ENCODE measurements around the gene TBC1D30.
"Not testable (repeated sequence)": the region's sequence is repeated elsewhere in the genome, so short reads cannot be mapped to it uniquely, and the experiment has no call there.

Gene TBC1D30

DNA sequence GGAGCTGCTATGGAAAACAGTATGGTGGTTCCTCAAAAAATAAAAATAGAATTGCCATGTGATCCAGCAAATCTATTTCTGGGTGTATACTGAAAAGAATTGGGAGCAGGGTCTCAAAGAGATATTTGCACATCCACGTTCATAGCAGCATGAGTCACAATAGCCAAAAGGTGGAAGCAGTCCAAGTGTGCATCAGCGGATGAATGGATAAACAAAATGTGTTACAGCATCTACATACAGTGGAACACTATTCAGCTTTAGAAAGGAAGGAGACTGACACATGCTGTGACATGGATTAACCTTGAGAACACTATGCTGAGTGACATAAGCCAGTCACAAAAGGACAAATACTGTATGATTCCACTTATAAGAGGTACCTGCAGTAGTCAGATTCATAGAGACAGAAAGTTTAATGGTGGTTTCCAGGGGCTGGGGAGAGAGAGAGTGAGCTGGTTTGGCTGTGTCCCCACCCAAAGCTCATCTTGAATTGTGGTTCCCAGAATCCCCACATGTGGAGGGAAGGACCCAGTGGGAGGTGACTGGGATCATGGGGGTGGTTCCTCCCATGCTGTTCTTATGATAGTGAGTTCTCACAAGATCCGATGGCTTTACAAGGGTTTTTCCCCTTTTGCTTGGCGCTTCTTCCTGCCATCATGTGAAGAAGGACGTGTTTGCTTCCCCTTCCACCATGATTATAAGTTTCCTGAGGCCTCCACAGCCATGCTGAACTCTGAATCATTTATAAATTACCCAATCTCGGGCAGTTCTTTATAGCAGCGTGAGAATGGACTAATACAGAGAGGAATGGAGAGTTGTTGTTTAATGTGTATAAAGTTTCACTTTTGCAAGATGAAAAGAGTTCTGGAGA is 17.6 kb upstream of the TBC1D30 start:
- no peak for DNase-seq (ENCODE audit: low spot score)

DNA sequence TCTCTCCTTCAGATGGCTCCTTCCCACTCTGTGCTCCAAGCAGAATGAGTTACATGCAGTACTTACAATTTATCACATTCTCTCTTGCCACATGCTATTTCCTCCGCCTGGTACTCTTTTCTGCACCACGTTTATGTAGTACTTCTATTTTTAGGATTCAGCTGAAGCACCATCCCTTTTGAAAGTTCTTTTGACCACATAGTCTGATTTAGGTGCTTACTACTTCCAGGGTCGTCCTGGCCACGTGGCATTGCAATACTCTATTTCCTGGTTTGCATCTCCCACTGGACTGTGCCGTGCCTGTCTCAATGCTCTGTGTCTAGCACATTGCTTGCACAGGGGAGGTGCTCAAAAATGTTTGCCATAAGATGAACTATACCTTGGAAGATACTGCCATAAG is 16.3 kb upstream of the TBC1D30 start:
- DNase-seq (ENCODE audit: low spot score), result no peak

GRCh38 chr12:64810831-64811230 is 13.6 kb upstream of the TBC1D30 start:
- DNase-seq (ENCODE audit: low spot score), result no peak

- DNase-seq (ENCODE audit: low spot score), result no peak
These were observed 10.7 kb upstream of the TBC1D30 start for GRCh38 chr12:64813723-64814122.

DNA sequence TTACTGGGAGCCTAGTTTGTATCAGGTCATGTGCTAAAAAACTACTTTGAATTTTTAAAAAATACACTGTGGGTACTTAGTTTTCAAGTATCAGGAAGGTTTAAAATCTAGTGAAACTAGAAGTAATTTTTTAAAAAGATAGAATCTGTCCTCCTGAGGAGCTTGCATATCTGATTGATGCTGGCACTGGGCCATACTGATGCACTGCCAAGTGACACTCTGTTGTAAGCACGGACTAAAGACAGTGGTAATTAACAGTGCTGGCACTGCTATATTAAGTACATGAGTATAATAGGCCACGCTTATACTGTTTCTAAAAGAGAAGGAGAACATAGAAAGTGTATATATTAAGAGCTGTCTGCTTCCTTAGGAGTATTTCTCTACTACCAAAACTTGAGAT is 10.0 kb upstream of the TBC1D30 start:
- no peak for DNase-seq (ENCODE audit: low spot score)

DNA sequence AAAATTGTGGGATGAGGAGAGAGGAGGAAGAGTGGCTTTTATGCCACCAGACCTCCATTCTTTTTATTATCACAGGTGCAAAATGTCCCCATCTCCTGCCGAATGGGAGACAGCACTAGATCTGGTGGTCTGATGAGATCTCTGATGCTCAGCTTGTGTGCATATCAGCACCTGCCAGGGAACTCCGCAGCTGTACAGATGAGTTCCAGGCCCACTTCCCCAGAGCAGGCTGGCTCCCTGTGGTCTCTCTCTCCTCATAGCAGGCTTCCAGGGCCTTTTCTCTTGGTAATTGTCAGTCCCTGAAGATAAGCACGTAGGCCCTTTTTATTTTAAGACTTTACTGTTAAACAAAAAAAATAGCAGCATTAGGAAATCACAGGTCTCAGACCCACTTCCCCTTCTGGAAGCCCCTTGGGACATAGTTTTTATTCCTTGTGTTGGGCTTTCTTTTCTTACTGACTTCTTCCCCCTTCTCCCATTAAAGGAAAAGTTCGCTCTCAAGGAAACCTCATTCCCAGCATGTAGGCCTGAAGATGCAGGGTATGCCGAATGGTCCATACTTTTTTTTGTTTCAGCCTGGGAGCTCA is 4.5 kb upstream of the TBC1D30 start:
- peak; percentile 78 for DNase-seq (ENCODE audit: low spot score)

GRCh38 chr12:64820593-64820992 is 3.9 kb upstream of the TBC1D30 start:
- DNase-seq (ENCODE audit: low spot score), result no peak

DNA sequence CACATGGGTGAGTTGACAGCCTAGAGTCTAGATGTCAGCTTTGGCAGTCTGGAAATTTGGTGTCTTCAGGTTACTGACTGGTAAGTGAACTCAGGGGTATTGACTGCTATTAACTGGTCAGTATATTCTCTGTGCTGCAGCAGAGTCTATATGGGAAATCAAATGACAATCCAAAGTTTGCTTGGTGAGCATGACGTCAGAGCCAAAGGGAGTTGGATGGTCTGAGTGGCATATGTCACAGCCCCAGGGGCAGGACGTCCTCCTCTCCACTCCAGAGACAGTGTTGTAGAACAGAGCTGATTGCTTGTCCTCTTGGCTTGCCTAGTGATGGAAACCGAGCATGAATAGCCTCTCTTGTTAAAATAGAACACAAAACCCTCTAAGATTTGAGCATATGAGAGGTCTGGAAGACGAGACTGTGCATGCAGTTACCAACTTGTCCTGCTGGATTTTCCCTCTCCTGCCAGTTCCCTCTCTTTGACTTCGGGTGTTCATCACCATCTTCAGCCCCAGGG is 3.3 kb upstream of the TBC1D30 start:
- DNase-seq (ENCODE audit: low spot score), result no peak

- DNase-seq (ENCODE audit: low spot score), result no peak
These were observed 332 bp upstream of the TBC1D30 start for GRCh38 chr12:64824130-64824499.

DNA sequence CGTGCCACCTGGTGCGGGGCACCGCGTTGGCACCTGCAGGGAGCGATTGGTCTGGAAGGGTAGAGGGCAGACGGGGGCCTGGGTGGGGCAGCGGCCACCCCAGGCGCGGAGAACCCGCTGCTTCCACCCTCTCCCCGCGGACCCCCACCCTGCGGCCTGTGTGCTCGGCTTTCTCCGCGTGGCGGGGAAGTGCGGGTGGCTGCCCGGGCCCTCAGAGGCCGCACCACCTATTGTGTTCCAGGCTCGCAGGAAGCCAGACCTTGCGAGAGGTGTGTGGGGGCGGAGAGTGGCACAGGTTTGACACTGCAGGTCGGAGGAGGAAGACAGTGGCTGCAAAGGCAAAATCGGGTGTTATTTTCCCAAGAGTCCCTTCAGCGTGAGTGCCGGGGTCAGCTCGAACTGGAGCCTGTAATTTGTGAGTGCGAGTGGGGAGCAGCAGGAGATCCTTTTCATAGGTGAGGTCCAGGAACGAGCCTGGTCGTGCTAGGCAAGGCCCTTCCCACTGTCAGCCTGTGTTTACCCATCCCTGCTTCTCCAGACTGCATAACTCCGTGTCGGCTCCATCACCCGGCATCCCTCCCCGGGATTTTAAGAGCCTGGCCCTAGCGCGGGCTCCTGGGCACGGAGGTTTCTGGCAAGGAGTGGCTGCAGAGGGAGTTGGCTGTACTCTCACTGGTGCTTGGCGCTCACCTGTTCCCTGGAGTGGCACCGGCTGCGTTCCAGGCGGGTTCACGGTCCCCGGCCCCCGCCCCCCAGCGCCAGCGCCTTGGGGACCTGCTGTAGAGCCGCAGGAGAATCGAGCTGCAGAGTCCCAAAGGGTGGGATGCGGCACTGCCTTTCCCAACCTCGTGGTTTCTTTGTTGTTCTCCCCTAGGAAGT is 935 bp downstream of the TBC1D30 start:
- peak; percentile 55 for DNase-seq (ENCODE audit: low spot score)

DNA sequence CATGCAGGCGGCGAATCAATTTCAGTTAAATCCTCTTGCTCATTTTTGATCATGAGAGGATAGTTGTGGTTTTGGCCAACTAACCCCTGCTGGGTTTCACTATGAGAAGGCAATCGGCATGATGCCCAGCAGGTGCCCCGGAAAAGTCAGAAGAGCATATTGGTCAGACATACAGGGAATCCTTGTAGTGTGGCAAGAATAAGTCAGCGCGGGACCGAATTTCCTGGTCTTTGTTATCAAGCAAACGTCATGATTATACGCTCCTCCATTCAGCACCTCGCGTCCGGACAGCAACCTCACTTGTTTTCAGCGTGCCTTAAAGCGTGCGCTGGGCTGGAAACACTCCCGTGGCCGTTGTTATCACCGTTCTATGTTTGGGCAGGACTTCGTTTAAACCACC is 1.8 kb downstream of the TBC1D30 start:
- DNase-seq (ENCODE audit: low spot score), result peak; percentile 52

DNA sequence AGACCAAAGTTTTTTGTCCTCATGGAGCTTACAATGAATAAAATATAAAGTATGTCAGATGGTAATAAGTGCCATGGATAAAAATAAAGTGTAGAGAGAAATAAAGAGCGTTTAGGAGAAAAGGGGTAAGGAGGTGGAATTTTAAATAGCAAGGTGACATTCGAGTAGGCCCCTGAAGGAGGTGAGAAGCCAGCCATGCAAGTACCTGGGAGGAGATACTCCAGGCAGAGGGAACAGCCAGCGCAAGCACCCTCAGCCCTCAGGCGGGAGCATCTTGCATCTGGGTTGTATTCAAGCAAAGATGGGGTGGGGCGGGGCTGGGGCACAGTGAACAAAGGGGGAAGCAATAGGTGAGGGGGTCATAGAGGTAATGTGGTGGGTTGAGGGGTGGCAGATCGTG is 4.3 kb downstream of the TBC1D30 start:
- no peak for DNase-seq (ENCODE audit: low spot score)

- DNase-seq (ENCODE audit: low spot score), result no peak
These were observed 9.5 kb downstream of the TBC1D30 start for GRCh38 chr12:64833928-64834327.

GRCh38 chr12:64835901-64836300 is 11.5 kb downstream of the TBC1D30 start:
- no peak for DNase-seq (ENCODE audit: low spot score)

GRCh38 chr12:64836856-64837255 is 12.4 kb downstream of the TBC1D30 start:
- DNase-seq (ENCODE audit: low spot score), result no peak

- DNase-seq (ENCODE audit: low spot score), result no peak
These were observed 13.0 kb downstream of the TBC1D30 start for GRCh38 chr12:64837427-64837826.

DNA sequence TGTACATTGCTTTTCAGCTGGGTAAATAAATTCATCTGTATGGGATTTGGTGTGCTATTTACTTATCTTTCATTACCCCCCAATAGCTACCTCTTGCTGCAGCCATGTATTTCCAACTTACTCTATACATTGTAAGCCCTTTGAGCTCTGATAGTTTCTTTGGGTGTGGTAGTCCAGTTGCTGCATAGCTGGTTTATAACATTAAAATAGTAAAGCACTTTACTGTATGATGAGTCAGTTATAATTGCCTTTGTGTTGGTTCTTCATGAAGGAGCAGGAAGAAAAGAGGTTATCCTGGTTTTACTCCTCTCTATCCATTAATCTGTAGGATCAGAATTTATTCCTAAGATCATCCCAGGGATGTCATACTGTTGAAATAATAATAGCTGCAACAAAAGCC is 15.7 kb downstream of the TBC1D30 start:
- DNase-seq (ENCODE audit: low spot score), result no peak

- DNase-seq (ENCODE audit: low spot score), result no peak
These were observed 16.7 kb downstream of the TBC1D30 start for GRCh38 chr12:64840949-64841717.

DNA sequence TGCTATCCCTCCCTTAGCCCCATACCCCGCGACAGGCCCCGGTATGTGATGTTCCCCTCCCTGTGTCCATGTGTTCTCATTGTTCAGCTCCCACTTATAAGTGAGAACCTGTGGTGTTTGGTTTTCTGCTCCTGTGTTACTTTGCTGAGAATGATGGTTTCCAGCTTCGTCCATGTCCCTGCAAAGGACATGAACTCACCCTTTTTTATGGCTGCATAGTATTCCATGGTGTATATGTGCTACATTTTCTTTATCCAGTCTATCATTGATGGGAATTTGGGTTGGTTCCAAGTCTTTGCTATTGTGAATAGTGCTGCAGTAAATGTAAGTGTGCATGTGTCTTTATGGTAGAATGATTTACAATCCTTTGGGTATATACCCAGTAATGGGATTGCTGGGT is 24.0 kb downstream of the TBC1D30 start:
- DNase-seq (ENCODE audit: low spot score), result not testable (repeated sequence)

DNA sequence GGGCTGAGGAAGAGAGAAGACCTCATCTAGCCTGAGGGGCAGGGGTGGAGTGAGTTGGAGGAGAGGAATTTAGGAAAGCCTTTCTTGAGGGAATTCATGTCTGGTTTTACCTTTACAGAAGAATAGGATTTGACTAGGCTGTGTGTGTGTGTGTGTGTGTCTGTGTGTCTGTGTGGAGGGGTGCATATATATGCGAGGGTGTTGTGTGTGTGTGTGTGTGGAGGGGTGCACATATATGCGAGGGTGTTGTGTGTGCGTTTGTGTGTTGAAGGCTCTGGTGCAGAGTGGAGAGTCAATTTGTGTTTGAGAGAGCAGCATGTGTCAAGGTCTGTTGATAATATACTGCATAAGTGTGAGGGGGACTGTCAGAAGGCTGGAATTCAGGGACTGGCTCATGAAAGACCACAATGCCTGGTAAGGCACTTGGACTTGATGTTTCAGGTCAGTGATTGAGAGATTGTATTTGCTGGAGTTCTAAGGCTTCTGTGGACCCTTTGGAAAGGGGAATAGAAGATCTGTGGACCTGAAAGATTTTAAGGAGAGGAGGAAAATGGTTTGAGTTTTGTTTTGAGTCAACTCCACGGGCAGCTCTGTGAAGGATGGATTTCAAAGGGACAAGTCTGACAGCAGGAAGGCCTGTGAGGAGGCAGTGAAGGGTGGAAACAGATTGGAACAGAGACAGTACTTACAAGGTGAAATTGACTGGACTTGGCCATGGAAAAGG is 34.6 kb downstream of the TBC1D30 start:
- no peak for DNase-seq (ENCODE audit: low spot score)

All from SK-N-DZ (cell line).